HPDE6-E6E7 (cell line): ENCODE measurements around the gene FAM117A.

Experiments
- DNase-seq: peaks from one replicate; pipeline ENCODE4 v3.0.0; 2011; ENCODE audit warnings: missing footprints; ENCODE audit errors: extremely low spot score

Gene FAM117A

DNA sequence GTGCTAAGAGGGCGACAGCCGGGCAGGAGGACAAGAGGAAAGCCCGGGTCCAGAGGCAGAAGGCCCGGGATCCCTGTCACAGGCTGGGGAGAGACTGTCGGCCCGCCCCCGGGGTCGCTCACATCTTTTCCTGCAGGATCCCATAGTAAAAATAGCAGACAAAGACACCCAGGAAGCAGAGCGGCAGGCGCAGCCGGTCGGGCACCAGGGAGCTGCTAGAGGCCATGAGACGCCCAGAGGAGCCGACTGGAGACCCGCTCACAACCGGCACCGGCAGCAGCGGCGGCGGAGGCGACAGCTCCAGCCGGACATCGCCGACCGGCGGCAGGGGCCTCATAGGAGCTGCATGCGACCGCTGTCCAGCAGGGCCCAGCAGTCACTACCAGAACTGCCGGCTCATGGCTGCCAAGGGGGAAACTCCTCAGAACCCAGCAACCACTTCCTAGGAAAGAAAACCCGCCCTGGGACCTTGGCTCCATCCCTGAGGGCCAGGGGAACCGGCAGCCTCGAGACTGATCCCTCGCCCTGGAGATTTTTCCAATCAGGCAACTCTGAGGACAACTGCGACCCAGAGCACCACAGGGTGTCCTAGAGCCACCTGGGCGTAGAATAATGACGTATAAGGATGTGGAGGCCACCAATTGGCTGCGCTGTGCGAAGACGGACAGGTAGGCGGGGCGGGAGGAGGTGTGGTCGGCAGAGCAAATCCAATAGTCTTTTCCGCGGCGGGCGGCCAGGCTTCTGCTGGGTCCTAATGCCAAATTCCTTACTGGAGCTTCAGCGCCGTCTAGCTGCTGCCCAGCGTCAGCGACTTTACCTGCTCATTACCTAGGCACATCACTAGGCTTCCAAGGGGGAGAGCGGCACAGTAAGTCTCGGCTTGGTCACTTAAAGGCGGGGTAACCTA is 56.1 kb downstream of the FAM117A start, which contains the start of gene SLC35B1:
Gene SLC35B1 (minus strand): TSS at position 357 of the 907 bp plus-strand sequence. CDS start 131 bp downstream, at position 226.
- DNase-seq: peak; percentile 100

DNA sequence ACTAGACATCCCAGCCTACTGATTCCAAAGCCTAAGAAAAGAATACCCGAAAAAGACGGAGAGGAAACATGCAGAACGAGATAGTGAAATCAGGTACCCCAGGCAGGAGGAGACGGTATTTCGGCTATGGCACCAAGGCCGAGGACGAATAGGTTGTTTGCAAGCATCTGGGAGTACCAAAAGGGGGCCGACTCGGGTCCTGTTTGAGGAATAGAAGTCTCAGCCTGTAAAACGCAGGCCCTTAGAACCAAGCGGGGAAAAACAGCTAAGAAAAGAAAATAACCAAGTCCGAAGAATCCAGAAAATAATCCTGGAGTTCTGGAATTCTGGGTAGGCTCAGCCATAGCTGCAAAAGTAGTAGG is 56.7 kb downstream of the FAM117A start:
- DNase-seq: no peak

DNA sequence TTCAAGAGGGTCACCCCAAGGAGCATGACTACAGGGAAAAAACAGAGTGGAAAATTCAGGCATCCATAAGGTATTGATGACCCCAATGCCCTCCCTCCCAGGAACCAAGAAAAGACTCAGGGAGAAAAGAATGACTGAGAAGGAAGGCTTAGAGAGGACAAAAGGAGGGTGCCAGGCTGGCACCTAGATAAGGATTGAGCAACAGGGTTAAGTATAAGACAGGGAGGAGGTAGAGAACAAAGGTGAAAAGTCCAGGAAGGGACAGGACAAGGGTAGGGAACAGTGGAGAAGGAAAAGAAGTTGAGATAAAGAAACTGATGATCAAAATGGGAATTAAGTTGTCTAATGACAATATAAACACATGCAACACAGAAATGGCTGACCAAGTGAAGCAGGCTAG is 58.7 kb downstream of the FAM117A start:
- no peak for DNase-seq

DNA sequence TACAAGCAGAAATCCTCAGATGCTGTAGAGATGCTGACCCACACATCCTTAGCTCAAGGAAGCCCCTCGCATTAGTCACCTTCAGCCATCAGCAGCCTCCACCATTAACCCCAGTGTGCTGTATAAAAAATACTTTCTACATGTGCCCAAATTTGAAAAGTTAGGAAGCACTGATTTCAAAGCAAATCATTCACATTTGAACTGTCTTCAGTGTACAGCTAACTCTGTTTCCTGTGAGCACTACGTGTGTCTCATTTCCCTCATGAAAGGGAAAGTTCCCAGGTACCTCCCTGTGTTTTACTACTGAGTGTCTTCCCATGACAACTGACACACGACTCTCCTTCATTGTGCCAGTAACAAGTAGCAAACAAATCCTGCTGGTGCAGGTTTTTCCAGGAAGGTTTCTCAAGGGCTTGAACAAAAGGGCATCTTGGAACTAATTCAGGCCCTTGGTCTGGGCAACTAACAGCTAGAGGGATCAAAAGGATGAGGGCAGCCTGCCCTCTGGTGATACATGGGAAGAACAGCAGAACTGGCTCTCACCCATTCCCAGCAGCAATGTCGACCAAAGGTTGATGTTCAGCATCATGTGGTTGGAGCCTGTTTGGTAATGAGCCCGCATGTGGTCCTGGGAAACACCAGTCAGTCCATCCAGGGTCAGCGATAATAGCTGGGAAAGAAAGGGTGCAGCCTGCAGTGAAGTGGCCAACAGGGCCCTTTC is 60.2 kb downstream of the FAM117A start:
- peak; percentile 38 for DNase-seq

DNA sequence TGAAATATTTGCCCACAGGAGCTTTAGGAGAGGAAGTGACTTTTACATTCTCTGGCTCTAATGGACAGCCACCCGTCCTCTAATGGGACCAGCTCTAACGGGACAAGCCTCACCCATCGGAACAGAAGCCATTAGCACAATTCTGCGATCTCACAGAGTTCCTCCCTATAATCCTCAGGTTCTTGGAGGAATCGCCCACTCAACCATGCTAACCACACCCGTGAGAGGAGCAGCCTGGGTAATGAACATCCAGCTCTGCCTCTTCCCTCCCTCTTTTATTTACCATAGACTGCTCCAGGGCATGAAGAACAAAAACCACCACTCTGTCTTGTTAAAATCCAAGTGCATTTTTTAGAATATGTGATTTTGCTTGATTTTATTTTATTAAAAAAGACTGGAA is 63.0 kb downstream of the FAM117A start:
- DNase-seq: no peak

DNA sequence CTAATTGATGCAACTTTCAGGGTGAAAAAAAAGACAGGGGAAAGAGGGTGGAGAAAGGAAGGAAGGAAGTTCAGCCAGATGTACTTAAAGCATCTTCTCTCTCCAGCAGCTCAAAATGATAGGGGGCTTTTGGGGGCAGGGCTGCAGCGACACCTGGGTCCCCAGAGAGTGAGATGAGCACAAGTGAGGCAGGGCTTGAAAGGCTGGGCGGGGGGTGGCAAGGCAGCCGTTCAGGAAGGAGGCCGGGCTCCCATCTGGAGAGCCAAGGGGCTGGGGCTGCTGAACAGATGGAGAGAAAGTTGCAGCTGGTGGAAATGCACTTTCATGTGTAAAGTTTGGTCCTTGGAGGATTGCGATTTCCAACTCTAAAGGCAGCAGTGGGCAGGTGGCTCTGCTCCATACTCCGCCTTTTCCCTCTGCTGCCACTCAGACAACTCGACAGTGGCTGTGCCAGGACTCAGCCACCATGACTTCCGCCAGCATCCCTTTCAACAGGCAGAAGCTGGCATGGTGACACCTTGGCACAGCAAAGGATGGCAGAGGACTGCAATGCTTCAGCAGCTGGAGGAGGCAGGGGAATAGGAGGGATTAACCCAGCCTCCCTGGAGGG is 63.9 kb downstream of the FAM117A start:
- DNase-seq: no peak

DNA sequence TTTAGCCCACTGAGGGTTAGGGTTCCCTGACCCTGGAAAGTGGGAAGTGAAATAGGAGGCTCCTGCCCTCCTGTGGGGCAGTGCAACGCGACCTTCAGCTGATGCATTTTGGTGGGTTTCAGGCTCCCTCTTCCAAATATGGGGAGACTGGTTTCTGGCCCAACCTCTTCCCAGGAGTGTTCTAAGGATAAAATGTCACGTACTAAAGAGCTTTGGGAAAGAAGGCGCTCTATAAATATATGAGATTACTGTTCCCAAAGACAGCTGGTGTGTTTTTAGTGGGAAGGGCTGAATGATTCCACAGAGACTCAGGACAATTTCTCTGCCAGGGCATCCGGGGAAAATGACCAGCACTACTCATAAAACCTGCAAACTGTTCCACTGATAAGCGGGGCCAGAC is 65.9 kb downstream of the FAM117A start:
- no peak for DNase-seq

DNA sequence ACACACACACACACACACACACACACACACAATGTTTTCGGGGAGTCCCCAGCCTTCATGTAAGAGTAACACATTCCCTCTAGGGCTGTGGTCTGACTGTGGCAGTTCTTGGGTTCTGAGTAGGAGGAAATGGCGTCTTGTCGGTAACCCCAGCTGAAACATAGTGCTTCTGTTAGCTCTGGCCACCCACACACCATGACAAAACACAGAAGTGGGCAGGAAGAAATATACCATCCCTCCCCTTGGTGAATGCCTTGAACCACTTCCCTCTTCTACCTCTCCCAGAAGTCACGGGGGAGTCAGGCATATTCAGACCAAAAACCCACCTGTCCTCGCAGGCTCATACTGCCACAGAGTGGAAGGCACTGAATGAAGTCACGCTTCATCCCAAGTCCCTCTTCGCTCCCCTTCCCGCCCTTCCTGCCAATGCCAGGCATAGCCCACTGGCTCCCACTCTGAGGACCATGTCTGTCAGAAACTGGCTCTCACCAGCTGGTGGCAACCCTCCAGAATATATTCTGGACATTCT is 67.6 kb downstream of the FAM117A start:
- DNase-seq: no peak

- DNase-seq: no peak
Measured at GRCh38 chr17:49695698-49696232, 68.2 kb downstream of the FAM117A start.

- peak; percentile 21 for DNase-seq
Measured at GRCh38 chr17:49694847-49695697, 68.9 kb downstream of the FAM117A start.

- no peak for DNase-seq
Measured at GRCh38 chr17:49692751-49693150, 71.2 kb downstream of the FAM117A start.

- DNase-seq: no peak
Measured at GRCh38 chr17:49691677-49692191, 72.2 kb downstream of the FAM117A start.

GRCh38 chr17:49691086-49691676 is 72.8 kb downstream of the FAM117A start:
- DNase-seq: no peak

DNA sequence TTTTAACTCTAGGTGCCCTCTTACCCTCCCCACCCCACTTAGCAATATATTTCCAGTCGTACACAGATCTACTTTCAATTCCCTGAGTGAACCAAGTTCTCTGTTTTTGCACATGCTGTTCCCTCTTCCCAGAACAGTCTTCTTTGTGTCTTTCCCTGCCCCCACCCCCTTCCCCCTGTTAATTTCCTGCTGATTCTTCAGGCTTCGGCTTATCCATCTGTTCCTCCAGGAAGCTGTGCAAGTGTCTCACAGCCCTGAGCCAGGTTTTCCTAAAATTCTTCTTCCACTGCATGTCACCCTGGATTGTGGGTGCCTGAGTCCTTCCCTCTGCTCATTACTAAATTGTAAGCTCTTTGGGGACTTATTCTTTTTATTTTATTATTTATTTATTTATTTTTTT is 73.7 kb downstream of the FAM117A start:
- DNase-seq: no peak

DNA sequence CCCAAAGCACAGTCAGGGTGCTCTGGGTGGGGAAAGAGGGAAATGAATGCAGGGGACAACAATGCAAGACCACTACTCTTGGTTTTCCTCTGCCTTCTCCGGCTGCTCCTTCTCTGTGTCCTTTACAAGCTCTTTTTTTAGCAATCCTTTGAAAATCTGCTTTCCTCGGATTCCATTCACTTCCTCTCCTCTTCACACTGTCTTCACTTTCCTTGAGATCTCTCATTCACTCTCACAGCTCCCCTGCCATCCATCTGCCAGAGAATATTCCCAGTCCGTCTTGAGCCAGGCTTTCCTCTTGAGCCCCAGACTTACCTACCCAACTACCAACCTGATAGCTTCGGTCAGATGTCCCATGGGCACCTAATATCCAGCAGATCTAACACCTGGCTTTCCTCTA is 75.1 kb downstream of the FAM117A start:
- DNase-seq: no peak

GRCh38 chr17:49687878-49688491 is 75.9 kb downstream of the FAM117A start:
- DNase-seq: no peak

DNA sequence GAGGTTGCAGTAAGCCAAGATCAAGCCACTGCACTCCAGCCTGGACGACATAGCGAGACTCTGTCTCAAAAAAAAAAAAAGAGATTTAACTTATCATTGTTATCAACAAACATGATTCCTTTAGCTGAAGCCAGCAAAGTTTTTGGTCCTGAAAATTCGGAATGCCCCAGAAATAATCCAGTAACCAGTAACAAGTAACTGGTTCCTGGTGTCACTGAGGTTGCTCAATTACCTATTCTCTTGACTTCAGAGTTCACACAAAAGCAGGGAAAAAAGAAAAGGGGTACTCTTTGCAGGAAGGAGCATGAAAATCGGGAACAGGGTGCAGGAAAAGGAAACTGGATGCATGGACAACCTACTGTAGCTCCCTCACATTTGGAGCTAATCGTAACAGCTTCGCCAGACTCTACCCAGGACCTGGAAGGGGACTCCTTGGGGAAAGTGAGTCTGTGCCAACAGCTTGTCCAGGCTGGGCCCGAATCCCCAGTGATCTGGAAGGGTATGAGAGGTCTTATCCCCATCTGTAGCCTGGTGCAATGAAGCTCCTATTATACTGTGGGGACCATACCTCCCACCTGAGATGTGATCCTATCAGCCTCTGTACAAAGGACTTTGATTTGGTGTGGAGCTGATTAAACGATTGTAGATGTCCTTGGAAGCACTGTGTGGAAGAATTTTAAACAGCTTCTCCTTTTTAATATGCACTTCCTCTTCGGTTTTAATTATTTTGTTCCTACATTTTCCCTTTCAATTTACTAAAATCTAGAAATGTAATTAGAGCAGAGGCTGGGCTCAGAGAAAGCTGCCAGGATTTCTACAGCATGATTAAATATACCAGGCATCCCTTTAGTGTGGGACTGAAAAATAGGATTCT is 82.6 kb downstream of the FAM117A start:
- no peak for DNase-seq

- DNase-seq: no peak
Measured at GRCh38 chr17:49680314-49680713, 83.6 kb downstream of the FAM117A start.
